Fibroblast of skin of scalp (primary cell): ENCODE measurements around the gene MAPK8.
A peak's percentile ranks its signal among the peaks of the same experiment; 100 is the strongest.
"Not testable (repeated sequence)": the region's sequence is repeated elsewhere in the genome, so short reads cannot be mapped to it uniquely, and the experiment has no call there.

Experiments used
- DNase-seq: peaks from one replicate; pipeline ENCODE4 v3.0.0-alpha.2; 2013

The MAPK8 gene

GRCh38 chr10:48418189-48418788, 111.8 kb downstream of the MAPK8 start:
- DNase-seq: no peak

- no peak for DNase-seq
Observed at GRCh38 chr10:48419714-48420113, 113.2 kb downstream of the MAPK8 start.

GRCh38 chr10:48421862-48422261, 115.4 kb downstream of the MAPK8 start:
- DNase-seq: not testable (repeated sequence)

GRCh38 chr10:48423884-48424283, 117.4 kb downstream of the MAPK8 start:
- DNase-seq: no peak

- DNase-seq: no peak
Observed at GRCh38 chr10:48428896-48429295, 122.4 kb downstream of the MAPK8 start.

- no peak for DNase-seq
Observed at GRCh38 chr10:48429309-48429708, 122.8 kb downstream of the MAPK8 start.

GRCh38 chr10:48430402-48430993, 124.0 kb downstream of the MAPK8 start:
- DNase-seq: no peak

GRCh38 chr10:48431871-48432270, 125.4 kb downstream of the MAPK8 start:
- DNase-seq: no peak

- no peak for DNase-seq
Observed at GRCh38 chr10:48437546-48437945, 131.1 kb downstream of the MAPK8 start.

GRCh38 chr10:48439031-48439430, 132.6 kb downstream of the MAPK8 start:
- peak; percentile 85 for DNase-seq

- DNase-seq: peak; percentile 44
Observed at GRCh38 chr10:48439581-48440041, 133.1 kb downstream of the MAPK8 start.

GRCh38 chr10:48440771-48441170, 134.3 kb downstream of the MAPK8 start:
- no peak for DNase-seq

GRCh38 chr10:48442090-48442808, 135.8 kb downstream of the MAPK8 start:
- no peak for DNase-seq

- DNase-seq: no peak
Observed at GRCh38 chr10:48442809-48443177, 136.3 kb downstream of the MAPK8 start.

GRCh38 chr10:48444266-48444665, 137.8 kb downstream of the MAPK8 start:
- DNase-seq: peak; percentile 37

- DNase-seq: peak; percentile 14
Observed at GRCh38 chr10:48444861-48445841, 138.7 kb downstream of the MAPK8 start.

GRCh38 chr10:48445932-48446331, 139.5 kb downstream of the MAPK8 start:
- DNase-seq: no peak

- DNase-seq: no peak
Observed at GRCh38 chr10:48446785-48447184, 140.3 kb downstream of the MAPK8 start.

GRCh38 chr10:48447356-48448215, 141.1 kb downstream of the MAPK8 start:
- DNase-seq: no peak

- DNase-seq: peak; percentile 29
Observed at GRCh38 chr10:48448796-48449195, 142.3 kb downstream of the MAPK8 start.

GRCh38 chr10:48449501-48450232, 143.2 kb downstream of the MAPK8 start:
- DNase-seq: no peak
